Measurements from ENCODE around the gene EEF1AKMT2.
"Not testable (repeated sequence)": the region's sequence is repeated elsewhere in the genome, so short reads cannot be mapped to it uniquely, and the experiment has no call there.

Gene EEF1AKMT2

DNA sequence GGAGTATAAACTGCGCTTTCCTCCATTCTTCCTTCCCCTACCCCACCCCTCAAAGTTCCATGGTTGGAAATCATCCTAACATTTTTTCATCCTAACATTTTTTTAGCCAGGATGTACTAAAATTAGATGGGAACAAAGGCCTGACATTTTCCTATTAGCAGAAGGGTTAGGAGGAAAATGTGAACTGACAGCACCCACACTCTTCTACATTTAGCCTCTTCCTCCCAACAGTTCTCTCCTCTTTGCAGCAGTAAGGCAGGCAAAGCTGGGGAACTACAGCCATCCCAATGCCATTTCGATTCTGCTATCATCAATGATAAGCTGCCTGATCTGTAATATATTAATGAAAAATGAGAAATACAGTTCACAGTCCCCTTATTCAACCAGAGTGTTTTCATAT is 36.1 kb downstream of the EEF1AKMT2 start:
- DNase-seq (ENCODE audit: low spot score) = no peak

- DNase-seq (ENCODE audit: low spot score) = no peak
Observed at GRCh38 chr10:124754227-124754626, 37.5 kb downstream of the EEF1AKMT2 start.

- no peak for DNase-seq (ENCODE audit: low spot score)
Observed at GRCh38 chr10:124748953-124749645, 42.6 kb downstream of the EEF1AKMT2 start.

- DNase-seq (ENCODE audit: low spot score) = no peak
Observed at GRCh38 chr10:124748166-124748565, 43.5 kb downstream of the EEF1AKMT2 start.

DNA sequence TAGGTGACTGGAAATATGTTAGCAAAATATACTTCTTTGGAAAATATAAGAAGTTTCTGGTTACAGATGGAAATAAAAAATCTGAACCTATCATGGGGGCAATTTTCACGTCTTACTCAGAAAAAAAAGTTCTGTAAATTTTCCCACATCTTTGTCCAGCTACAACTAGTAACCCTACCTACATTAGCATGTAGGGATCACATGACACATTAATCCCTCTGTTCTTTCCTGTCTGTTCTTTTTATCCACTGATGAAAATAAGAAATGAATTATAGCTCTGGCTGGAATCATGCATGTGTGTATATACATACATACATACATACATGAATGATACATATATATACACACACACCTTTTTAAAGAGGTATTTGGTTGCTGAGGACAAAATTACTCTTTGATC is 43.9 kb downstream of the EEF1AKMT2 start:
- DNase-seq (ENCODE audit: low spot score) = no peak

DNA sequence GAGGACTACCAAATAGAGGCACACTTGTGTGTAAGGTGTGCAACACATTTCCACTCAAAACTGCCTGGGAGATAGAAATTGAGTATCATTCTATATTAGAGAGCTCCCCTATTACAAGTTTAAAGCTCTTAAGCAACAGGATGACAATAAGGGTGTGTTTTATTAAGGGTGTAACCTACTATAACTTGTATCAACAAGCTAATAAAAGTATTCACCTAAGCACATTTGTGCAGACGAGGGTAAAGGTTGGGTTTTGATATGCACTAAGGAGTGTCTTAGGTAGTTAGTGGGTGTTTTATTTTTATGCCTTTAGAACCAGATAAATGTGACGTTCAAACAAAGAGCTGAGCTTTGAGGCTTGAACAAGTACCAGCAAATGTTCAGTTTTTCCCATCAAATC is 44.7 kb downstream of the EEF1AKMT2 start:
- no peak for DNase-seq (ENCODE audit: low spot score)

DNA sequence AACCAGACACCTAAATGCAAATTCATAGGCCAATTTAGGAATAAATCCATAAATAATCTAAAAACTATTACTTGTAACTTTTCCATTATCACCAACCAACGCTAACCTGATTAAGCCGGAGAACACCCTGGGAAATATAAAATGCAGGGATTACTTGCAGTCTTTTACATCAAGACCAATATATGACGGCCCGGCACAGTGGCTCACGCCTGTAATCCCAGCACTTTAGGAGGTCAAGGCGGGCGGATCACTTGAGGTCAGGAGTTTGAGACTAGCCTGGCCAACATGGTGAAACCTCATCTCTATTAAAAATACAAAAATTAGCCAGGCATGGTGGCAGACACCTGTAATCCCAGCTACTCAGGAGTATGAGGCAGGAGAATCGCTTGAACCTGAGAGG is 45.2 kb downstream of the EEF1AKMT2 start:
- not testable (repeated sequence) for DNase-seq (ENCODE audit: low spot score)

GRCh38 chr10:124745673-124746072 is 46.0 kb downstream of the EEF1AKMT2 start:
- peak; percentile 47 for DNase-seq (ENCODE audit: low spot score)

GRCh38 chr10:124745252-124745651 is 46.4 kb downstream of the EEF1AKMT2 start:
- no peak for DNase-seq (ENCODE audit: low spot score)

GRCh38 chr10:124744102-124745050 is 47.3 kb downstream of the EEF1AKMT2 start, which contains the start of gene FAM53B:
TSS of gene FAM53B (minus strand) at chr10:124744378. CDS start at chr10:124706713, 37,665 bp downstream.
- DNase-seq (ENCODE audit: low spot score) = peak; percentile 83

GRCh38 chr10:124743191-124744101 is 48.2 kb downstream of the EEF1AKMT2 start:
- peak; percentile 59 for DNase-seq (ENCODE audit: low spot score)

- no peak for DNase-seq (ENCODE audit: low spot score)
Observed at GRCh38 chr10:124742413-124743190, 49.1 kb downstream of the EEF1AKMT2 start.

- no peak for DNase-seq (ENCODE audit: low spot score)
Observed at GRCh38 chr10:124741922-124742412, 49.7 kb downstream of the EEF1AKMT2 start.

DNA sequence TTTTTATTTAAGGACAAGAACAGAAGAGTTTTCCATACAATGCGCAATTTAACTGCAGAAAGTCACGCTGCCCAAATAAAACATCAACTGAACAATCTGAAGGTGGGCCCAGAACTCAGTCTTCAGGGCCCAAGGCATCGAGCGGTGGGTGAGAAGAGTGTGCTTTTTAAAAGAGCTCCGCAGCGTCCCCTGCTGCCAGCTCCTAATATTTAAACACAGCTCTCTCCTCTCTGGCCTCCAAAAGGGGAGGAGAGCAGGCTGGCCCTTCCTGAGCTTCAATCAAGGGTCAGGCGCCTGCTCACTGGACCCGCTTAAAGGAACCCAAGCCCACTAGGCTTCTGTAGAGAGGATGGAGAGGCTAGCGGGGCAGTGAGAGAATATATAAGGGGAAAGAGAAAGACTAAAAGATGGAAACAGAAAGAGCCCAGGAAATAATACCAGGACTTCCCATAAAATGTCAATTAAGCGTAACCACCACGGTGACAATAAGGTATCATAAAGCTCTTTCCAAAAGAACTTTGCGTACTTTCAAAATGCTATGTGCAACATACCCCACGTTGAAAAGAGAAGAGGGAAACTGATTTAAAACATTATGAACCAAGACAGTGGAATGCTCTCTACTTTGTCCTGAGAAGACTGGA is 50.3 kb downstream of the EEF1AKMT2 start:
- peak; percentile 89 for DNase-seq (ENCODE audit: low spot score)

DNA sequence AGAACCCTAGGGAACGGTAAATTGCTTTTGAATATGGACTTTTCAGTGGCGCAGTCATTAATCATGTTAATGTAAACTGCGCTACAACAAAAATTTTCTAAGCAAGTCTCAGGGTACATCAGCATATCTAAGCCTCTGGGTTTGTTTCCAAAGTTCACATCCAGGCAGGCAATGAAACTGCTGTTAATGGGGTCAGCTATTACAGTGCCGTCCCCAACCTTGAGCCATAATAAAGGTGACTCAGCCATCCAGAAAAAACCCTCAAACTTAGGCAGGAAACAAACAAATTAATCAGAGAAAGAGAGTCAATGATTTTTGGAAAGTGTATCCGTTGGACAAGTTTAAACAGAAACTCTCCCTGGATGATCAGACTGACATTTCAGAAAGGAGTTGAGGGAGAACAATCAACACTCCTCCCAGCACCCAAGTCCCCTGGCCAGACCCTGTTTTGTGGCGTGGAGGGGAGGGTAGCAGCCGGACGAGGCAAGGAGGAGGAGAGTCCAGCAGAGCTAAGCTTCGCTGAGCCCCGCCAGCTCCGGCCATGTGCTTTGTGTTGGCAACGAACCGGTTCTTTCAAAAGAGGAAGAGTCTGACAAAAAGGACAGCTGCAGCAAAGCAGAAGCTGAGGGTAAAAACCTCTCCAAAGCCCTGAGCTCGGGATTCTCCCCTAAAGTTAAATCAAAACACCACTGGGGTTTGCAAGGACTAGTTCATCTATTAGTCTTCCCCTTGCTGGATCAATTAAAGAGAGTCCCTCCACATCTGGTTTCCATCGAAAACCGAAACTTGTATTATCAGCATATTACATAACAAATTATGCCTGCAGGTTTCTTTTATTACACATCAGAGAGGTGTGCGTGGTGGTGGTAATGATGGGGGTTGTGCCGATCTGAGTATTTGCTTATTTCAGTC is 51.1 kb downstream of the EEF1AKMT2 start:
- DNase-seq (ENCODE audit: low spot score) = peak; percentile 43

- DNase-seq (ENCODE audit: low spot score) = no peak
Observed at GRCh38 chr10:124739986-124740368, 51.7 kb downstream of the EEF1AKMT2 start.

DNA sequence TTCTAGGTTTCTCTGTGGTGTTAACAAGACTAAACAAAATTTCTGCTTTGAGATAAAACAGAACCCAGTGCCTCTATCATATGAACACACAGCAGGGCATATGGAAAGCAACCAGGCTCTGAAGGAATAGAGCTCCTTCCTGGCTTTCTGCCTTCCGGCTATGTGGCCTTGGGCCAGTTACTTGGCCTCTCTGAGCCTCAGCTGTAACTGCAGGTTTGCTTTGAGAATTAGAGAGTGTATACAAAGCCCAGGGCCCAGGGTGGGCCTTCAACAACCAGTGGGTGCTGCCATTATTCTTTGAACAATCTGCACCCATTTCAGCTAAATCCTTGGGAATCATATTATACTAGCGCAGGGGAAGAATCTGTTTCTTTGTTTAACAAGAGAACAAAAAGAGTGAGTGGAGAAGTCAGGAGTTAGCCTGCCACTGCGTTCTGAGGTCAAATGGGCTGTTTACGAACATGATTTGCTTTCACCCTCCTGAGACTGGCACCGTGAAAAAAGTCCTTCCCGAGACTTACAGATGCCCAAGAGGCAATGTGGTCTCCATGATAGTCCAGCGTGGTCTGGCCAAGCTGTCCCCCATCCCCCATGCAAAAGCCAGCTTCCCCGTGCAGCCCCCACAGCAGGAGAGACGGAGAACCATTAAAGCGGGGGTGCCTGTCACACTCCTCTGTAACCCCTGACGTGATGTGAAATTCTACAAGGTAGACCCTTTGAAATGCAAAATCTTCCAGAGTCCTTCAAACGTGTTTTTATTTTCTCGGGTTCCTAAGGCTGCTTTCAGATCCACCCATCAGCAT is 52.4 kb downstream of the EEF1AKMT2 start:
- DNase-seq (ENCODE audit: low spot score) = no peak

DNA sequence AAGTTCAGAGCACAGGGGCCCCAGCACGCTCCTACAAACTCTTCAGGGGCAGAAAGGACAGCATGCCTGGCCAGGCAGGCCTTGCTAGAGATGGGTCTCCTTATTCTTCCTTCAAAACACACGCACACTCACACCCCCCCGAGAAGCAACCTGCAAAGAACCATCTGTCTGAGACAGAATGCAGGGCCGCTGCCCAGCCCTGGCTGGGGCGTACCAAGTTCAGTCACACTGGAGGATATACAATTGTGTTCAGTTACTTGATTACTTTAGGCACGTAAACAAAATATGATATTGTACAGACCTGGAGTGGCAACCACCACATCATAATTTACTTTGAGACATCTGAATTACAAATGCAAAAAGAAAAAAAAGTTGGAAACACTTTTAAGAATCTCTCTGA is 53.2 kb downstream of the EEF1AKMT2 start:
- no peak for DNase-seq (ENCODE audit: low spot score)

- DNase-seq (ENCODE audit: low spot score) = no peak
Observed at GRCh38 chr10:124737708-124738107, 54.0 kb downstream of the EEF1AKMT2 start.

All from hepatic stellate cell (primary cell).